PC-9 (cell line): Measurements from ENCODE around the gene ANGPTL7. TPM values are rescaled to one million over a fixed set of nuclear protein-coding genes. Genes with fewer than 3 reads are reported as not detected.

Source experiments
- BruUV-seq: library from RNA; stranded (reverse); fragments of 400-500 nt; replicated peaks from 2 replicates; lab custom pipeline; 2021; lab: Mats Ljungman, UMichigan
- CTCF ChIA-PET: fragments of 300-600 bp; sonication (Branson Sonifier 250); formaldehyde crosslinking; loops from one replicate; lab custom pipeline; 2022; ENCODE audit warnings: antibody characterized with exemption; lab: Charles Lee
- POLR2A ChIA-PET: fragments of 300-600 bp; sonication (Branson Sonifier 250); formaldehyde crosslinking; loops from one replicate; lab custom pipeline; 2022; ENCODE audit warnings: antibody characterized with exemption; ENCODE audit not compliant: unreplicated experiment; lab: Charles Lee
- DNase-seq, 2 experiments: peaks; one replicate each; pipeline versions ENCODE4 v3.0.0 to v3.0.0-alpha.2; 2015 to 2022; ENCODE audit warnings: mixed read lengths in 1 of 2
- H2AFZ ChIP-seq: fragments of 200-600 bp; sonication (generic); 2 replicates; pipeline ENCODE4 v1.8.1; 2017; ENCODE audit warnings: antibody characterized with exemption
- H3F3A ChIP-seq: fragments of 200-600 bp; sonication (generic); 2 replicates; pipeline ENCODE4 v1.8.1; 2017; ENCODE audit warnings: antibody characterized with exemption, mild to moderate bottlenecking, low read depth; ENCODE audit not compliant: insufficient read depth
- H3K27ac ChIP-seq: fragments of 200-600 bp; sonication (generic); 2 replicates; pipeline ENCODE4 v1.6.1; 2016; ENCODE audit warnings: mixed run types
- H3K27me3 ChIP-seq: fragments of 200-600 bp; sonication (generic); 2 replicates; pipeline ENCODE4 v1.6.1; 2016; ENCODE audit warnings: low read depth, mixed run types; ENCODE audit not compliant: insufficient read depth
- H3K36me3 ChIP-seq: fragments of 200-600 bp; sonication (generic); 2 replicates; pipeline ENCODE4 v1.6.1; 2016; ENCODE audit warnings: low read depth, mixed run types
- H3K4me1 ChIP-seq: fragments of 200-600 bp; sonication (generic); replicated peaks from 2 replicates; pipeline ENCODE4 v1.6.1; 2016; ENCODE audit warnings: mixed run types; ENCODE audit not compliant: insufficient read depth
- H3K4me2 ChIP-seq: fragments of 200-600 bp; sonication (generic); 2 replicates; pipeline ENCODE4 v1.6.1; 2017; ENCODE audit warnings: mixed run types
- H3K4me3 ChIP-seq: fragments of 200-600 bp; sonication (generic); 2 replicates; pipeline ENCODE4 v1.6.1; 2016; ENCODE audit warnings: mixed run types
- H3K79me2 ChIP-seq: fragments of 200-600 bp; sonication (generic); 2 replicates; pipeline ENCODE4 v1.6.1; 2017; ENCODE audit warnings: low read depth, mixed run types
- H3K9me2 ChIP-seq: fragments of 200-600 bp; sonication (generic); 2 replicates; pipeline ENCODE4 v1.8.1; 2017; ENCODE audit warnings: mild to moderate bottlenecking; ENCODE audit not compliant: insufficient read depth
- H3K9me3 ChIP-seq: fragments of 200-600 bp; sonication (generic); 2 replicates; pipeline ENCODE4 v1.8.1; 2016; ENCODE audit warnings: low read depth; ENCODE audit not compliant: insufficient read depth
- H4K20me1 ChIP-seq: fragments of 200-600 bp; sonication (generic); 2 replicates; pipeline ENCODE4 v1.8.1; 2017; ENCODE audit not compliant: insufficient read depth
- CTCF ChIP-seq: fragments of 200-600 bp; sonication (generic); conservative IDR thresholded peaks from 2 replicates; pipeline ENCODE4 v1.6.1; 2017; ENCODE audit warnings: mixed run types, antibody characterized with exemption, mild to moderate bottlenecking, moderate library complexity
- EZH2 ChIP-seq: fragments of 200-600 bp; sonication (generic); IDR thresholded peaks from 2 replicates; pipeline ENCODE4 v1.8.0; 2017; ENCODE audit warnings: antibody characterized with exemption, low read depth
- intact Hi-C: fragments of 100-400 bp; cut with micrococcal nuclease; formaldehyde crosslinking; loops from one replicate; pipeline ENCODE4 v1.10.0; 2022; ENCODE audit not compliant: unreplicated experiment
- total RNA-seq: library from RNA; stranded (reverse); gene quantifications from 2 replicates; pipeline ENCODE4 v1.2.3, GENCODE V29; 2021

The ANGPTL7 gene
- total RNA-seq, 1 experiment from 2014 or later = not detected

DNA sequence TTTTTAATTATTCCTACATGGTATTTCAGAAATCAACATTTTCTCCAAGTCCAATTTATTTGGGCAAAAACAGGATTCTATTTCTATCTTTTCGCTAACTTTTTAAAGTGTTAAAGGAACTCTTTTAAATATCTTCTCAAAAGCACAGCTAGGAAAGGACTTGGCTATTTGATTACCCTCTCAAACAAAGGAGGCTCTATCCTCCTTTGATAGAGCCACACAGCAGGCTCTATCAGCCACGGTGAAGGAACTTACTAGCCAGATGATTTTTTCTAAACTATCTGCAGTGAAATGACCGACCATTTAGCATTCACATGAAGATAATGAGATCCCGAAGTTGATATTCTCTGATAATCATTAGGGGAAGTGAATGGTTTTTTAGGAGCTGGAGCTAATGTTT is 9.1 kb downstream of the ANGPTL7 start:
- H3K79me2 ChIP-seq = no peaks in the 10 kb centered on the region
- DNase-seq = no peak
- intact Hi-C loops = no loop called here
- TF ChIP-seq EZH2 (no peak), CTCF (no peak)
- no peaks in the 10 kb centered on the region; the same call in 1 of the 2 replicates for H3K36me3 ChIP-seq
- H3K4me1 ChIP-seq = no peaks in the 10 kb centered on the region
- no peaks in the 10 kb centered on the region for H3F3A ChIP-seq
- CTCF ChIA-PET = no interaction called here
- H3K4me2 ChIP-seq = no peak overlapping the region
- no peaks in the 10 kb centered on the region for H3K9me2 ChIP-seq
- no peaks in the 10 kb centered on the region for H3K27me3 ChIP-seq
- POLR2A ChIA-PET = no interaction called here
- H4K20me1 ChIP-seq = no peaks in the 10 kb centered on the region
- no peak overlapping the region for H2AFZ ChIP-seq
- H3K27ac ChIP-seq = no peak overlapping the region
- no peaks in the 10 kb centered on the region for H3K9me3 ChIP-seq
- H3K4me3 ChIP-seq = no peak overlapping the region
- BruUV-seq = no TSS peak

GRCh38 chr1:11198851-11199594 is 9.9 kb downstream of the ANGPTL7 start:
- intact Hi-C loops = no loop called here
- no peaks in the 10 kb centered on the region for H3K9me3 ChIP-seq
- no peak overlapping the region for H3K27ac ChIP-seq
- no peaks in the 10 kb centered on the region for H3K79me2 ChIP-seq
- no peaks in the 10 kb centered on the region for H3K9me2 ChIP-seq
- no peak overlapping the region for H2AFZ ChIP-seq
- H3K36me3 ChIP-seq = peaks cover 3% of the 10 kb centered on the region; the same call in 1 of the 2 replicates
- no peak overlapping the region for H3K4me3 ChIP-seq
- no peaks in the 10 kb centered on the region for H3K4me1 ChIP-seq
- no peaks in the 10 kb centered on the region for H4K20me1 ChIP-seq
- no peak overlapping the region for H3K4me2 ChIP-seq
- POLR2A ChIA-PET = no interaction called here
- BruUV-seq = no TSS peak
- CTCF ChIA-PET = no interaction called here
- H3K27me3 ChIP-seq = no peaks in the 10 kb centered on the region
- H3F3A ChIP-seq = no peaks in the 10 kb centered on the region
- no peak for TF ChIP-seq EZH2
- no peak for TF ChIP-seq CTCF
- DNase-seq = no peak

DNA sequence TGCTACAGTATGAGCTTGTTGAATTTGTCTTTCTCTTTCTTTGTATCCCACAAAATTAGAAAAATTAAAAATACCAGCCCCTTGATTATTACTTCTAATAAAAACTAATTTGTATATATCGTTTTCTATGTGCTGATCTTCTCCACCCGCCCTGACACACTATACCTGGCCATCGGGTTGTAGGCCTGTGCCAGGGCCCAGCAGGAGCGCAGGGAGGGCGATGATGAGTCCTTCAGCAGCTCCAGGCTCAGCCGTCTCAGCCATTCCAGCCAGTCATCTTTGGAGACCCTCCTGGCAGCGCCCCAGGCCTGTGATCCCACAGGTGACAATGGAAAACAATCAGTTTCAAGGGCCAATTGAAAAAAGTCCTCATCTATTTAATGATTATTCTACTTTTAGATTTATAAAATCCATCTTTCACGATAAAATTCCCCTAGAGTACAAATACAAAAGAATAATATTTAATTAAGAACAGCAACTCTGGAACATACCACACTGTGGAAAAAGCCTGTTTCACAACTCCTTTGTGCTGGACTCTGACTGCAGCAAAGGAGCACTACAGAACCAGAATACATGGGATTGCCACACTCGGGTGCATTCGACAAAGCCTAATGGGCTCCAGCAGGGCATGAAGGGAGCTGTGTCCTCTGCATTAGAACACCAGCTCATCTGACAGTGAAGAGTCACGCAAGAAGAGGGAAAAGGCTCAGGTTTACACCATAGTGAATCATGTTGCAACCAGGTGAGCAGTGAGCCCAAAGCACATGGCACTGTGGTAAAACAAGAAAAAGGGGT is 15.4 kb downstream of the ANGPTL7 start:
- no peak for DNase-seq
- CTCF ChIA-PET = no interaction called here
- no peak overlapping the region for H2AFZ ChIP-seq
- intact Hi-C loops = no loop called here
- H3K4me1 ChIP-seq = no peaks in the 10 kb centered on the region
- H3K4me2 ChIP-seq = no peak overlapping the region
- POLR2A ChIA-PET = no interaction called here
- H3F3A ChIP-seq = no peaks in the 10 kb centered on the region
- H3K36me3 ChIP-seq = peaks cover 5% of the 10 kb centered on the region; the same call in 1 of the 2 replicates
- H3K9me3 ChIP-seq = no peaks in the 10 kb centered on the region
- no peaks in the 10 kb centered on the region for H4K20me1 ChIP-seq
- TF ChIP-seq EZH2 (no peak), CTCF (no peak)
- H3K27me3 ChIP-seq = no peaks in the 10 kb centered on the region
- H3K79me2 ChIP-seq = no peaks in the 10 kb centered on the region
- BruUV-seq = no TSS peak
- H3K27ac ChIP-seq = no peak overlapping the region
- H3K9me2 ChIP-seq = no peaks in the 10 kb centered on the region
- H3K4me3 ChIP-seq = no peak overlapping the region
